CD1c-positive myeloid dendritic cell (primary cell): ENCODE measurements around the gene SLC15A3.
"Not testable (repeated sequence)": the region's sequence is repeated elsewhere in the genome, so short reads cannot be mapped to it uniquely, and the experiment has no call there.

Source experiments
- DNase-seq: peaks from one replicate; pipeline ENCODE4 v3.0.0-alpha.2; 2016; ENCODE audit errors: extremely low spot score

Gene SLC15A3

DNA sequence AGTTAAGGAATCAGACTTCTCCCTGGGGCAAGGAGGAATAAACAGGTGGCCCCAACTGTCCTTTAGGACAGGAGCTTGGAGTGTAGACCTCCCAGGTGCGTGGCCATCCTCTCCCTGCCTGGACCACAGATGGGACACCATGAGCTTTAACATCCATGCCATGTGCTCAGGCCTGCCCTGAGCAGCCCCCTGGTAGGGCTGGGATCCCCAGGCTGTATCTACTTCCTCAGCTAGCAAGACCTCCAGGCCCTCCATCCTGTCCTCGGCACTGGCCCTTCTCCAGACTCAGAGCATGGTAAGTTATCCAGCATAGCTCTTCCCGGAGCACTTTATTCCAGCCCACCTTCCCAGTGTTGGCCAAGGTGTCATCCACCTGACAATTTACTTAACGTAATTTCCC, 25.2 kb upstream of the SLC15A3 start:
- DNase-seq: no peak

DNA sequence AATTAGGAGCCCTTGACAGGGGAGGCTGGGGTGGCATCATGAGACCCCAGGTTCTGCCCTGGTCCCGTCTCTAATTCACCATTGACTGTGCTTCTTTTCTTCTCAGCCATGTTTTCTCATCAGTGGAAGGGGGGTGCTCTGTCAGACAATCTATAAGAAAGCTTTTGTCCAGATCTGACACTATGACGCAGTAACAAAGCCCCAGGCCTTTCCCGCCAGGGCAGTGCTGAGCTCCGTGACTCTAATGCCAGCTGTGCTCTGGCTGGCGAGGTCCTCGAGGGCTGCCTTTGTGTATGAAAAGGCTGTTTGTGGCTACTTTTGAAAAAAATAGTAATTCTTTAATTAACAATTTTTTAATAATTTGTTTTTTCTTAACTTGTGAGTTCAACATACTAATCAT, 22.8 kb upstream of the SLC15A3 start:
- DNase-seq: no peak

DNA sequence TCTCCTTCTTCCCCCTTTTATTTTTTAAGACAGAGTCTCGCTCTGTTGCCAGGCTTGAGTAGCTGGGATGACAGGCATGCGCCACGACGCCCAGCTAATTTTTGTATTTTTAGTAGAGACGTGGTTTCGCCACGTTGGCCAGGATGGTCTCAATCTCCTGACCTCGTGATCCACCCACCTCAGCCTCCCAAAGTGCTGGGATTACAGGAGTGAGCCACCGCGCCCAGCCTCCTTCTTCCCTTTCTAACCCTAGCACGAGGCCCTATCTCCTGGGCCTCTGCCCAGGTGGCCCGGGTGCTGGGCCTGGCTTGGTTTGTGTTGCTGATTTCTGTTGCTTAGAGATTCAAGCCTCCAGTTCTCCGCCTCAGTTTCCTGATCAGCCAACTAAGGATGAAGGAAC, 22.3 kb upstream of the SLC15A3 start:
- not testable (repeated sequence) for DNase-seq

DNA sequence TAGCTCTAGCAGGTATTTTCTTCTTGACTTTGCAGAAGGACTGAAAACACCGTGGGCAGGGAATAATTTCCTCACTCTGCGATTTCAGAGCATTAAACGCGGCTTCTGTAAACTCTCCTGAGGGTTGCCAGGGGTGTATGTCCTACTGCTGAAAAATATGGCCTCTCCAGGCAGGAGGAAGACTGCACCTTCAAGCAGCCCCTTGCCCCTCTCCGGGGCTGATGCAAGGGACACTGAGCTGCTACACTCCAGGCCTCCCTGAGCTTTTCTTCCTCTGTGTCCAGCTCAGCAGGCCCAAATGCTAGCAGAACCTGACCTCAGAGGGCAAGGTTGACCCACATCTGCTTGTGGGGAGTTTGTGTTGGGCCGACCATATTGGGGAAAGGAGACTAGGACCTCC, 21.7 kb upstream of the SLC15A3 start:
- DNase-seq: no peak

DNA sequence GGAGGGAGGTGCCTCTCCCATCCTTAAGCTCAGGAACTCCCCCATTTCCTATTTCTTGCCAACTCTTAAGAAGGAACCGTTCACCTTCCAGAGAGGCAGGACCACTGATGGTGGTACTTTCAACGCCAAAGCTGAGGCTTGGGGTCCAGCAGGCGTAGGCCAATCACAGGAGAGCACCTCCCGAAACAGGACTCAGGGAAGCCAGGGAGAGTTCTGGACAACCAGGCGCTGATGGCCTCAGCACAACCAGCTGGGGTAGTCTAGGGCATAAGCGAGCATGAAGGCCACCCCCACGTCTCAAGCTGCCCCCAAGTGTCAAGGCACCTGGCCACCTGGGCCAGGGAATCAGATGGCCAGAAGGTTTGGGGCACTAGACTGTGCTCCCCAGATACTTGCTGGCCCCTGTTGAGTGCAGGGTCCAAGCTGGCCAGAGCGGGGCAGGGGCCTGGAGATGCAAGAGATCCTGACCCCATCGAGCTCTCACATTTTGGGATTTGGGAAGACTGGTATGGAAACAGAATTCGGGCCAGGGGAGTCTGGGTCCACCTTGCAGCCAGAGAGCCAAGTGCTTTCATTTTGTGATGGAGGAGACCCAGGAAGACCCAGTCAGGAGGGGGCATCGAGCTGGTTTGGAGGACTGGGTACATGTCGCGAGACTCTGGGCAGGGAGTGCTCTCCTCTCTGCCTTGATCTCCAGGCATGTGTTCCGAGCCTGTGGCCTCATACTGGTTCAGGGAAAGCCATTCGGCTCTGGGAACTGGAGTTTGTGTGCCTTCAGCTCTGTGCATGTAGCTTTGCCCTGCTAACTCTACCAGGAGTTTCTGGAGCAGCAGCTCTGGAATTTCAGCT, 20.4 kb upstream of the SLC15A3 start:
- DNase-seq: no peak

DNA sequence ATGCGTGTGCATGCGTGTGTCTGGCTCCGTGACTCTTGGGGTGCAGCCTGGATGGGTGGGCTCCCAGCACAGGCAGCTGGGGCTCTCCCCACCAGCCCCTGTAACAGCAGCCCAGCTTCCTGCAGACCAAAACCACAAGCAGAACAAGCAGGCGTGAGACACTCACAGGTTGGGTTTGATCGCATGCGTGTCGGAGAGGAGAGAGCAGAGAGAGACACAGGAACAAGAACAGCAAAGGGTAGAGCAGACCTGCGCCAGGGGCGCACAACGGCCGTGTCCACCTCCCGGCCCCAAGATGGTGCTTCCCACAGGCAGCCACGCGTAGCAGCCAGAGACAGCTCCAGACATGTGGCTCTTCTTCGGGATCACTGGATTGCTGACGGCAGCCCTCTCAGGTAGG, 19.5 kb upstream of the SLC15A3 start, which contains the start of gene CD6:
CD6 (plus strand) TSS at position 161 of the 400 bp plus-strand sequence; CDS start at position 347, 186 bp downstream.
- peak; percentile 20 for DNase-seq

DNA sequence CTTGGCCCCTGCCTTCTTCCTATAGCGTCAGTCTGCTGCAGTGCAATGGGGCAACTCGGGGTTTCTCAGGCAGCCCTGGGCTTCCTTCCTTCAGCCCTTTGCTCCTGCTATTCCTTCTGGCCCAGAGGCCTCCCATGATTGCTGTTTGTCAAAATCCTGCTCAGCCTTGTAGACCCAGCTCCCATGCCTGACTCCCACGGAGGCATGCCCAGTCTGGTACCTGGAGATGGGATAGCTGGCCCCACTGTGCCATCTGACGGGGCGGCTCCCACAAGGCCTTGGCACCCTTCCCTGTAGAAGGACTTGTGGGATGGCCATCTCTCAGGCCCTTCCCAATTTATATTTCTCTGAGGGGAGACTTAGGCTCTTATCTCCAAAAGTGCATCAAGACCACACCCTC, 18.9 kb upstream of the SLC15A3 start:
- DNase-seq: no peak

DNA sequence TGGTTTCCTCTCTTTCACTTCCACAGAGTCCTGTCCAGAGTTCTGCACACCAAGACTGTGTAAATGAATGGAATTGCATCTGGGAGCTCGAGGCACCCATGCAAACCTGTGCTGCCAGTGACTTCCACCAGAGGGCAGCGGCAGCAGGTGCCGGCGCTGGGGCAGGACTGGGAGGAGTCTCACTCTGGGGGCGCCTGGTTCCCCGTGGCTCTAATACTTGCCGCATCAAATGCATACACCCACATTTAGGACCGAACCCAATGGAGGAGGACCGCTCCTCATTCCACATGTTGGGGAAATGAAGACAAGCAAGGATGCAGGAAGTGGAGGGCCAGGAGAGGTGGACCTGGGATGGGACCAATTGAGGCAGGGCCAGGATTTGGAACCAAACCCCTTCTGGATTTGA, 18.4 kb upstream of the SLC15A3 start:
- DNase-seq: peak; percentile 74

DNA sequence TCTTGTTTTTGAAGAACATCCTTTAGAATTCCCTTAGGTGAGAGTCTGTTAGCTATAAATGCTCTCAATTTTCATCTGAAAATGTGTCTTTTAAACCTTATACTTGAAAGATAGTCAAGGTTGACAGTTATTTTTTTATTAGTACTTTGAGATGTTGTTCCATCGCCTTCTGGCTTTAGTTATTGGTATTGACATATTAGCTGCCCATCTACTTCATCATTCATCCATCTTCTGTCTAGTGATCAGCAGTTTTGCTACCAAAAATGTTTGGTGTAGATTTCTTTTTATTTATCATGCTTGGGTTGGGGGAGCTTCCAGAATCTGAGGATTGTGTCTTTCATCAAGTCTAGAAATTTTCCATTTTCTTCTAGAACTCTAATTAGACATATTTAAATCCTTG, 16.2 kb upstream of the SLC15A3 start:
- no peak for DNase-seq

DNA sequence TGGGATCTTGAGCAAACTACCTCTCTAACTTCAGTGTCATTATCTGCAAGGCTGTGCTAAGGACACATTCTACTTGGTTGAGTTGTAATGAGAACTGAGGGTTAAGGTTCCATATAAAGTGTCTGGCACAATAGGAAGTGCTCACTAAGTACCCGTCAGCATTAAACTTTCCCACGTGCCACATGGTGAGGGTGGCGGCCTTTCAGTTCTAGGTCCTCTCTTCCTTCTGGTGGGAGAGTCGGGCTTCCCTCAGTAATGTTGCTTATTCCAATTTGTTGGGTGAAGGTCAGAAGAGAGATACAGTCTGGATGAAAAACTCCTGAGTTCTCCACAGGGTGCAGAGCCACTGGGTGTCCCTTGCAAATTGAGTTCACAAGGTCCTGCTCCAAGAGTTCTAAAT, 14.9 kb upstream of the SLC15A3 start:
- peak; percentile 64 for DNase-seq

DNA sequence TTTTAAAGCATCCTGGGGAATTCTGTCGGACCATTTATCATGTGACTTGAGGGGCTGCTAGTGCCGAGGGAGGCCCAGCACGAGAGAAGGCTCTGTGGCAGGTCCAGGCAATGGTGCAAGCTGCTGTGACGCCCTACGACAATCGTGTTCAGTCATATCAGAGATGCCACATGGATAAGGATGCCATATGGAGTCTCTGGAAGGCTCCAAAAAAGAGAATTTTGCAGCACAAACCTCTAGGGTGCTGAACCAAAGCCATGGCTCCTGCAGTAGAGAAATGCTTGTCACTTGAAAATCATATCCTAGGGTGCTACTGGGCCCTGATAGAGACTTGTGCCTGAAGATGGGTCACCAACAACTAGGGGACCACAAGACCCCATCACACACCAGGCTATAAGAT, 12.8 kb upstream of the SLC15A3 start:
- no peak for DNase-seq

DNA sequence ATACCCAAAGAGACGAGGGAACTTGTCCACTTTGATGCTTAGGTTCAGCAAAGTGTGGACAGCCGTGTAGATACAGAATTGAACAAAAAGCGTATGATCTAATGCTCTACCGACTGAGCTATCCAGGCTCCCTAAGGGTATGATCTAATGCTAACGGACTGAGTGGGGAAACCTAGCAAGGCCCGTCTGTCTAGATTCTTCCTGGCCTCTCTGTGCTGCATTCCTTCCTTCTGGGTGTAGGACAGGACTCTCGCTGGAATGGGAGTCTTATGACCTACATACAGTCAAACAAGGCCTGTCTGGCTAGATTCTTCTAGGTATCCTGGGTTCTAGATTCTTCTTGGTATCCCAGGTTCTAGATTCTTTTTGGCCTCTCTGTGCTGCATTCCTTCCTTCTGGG, 8.4 kb upstream of the SLC15A3 start:
- DNase-seq: no peak

DNA sequence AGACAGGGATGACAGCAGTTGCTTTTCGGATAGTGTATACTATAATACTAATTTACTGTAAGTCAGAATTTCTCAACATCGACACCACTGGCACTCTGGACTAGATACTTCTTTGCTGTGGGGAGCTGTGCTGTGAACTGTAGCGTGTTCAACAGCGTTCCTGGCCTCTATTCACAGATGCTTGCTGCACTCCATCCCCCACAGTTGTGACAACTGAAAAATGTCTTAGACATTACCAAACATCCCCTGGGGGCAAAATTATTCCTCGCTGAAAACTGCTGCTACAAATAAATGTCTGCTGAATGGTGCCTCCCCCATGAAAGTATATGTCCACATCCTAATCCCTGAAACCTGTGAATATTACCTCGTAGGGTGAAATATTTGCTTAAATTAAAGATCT, 7.5 kb upstream of the SLC15A3 start:
- no peak for DNase-seq

DNA sequence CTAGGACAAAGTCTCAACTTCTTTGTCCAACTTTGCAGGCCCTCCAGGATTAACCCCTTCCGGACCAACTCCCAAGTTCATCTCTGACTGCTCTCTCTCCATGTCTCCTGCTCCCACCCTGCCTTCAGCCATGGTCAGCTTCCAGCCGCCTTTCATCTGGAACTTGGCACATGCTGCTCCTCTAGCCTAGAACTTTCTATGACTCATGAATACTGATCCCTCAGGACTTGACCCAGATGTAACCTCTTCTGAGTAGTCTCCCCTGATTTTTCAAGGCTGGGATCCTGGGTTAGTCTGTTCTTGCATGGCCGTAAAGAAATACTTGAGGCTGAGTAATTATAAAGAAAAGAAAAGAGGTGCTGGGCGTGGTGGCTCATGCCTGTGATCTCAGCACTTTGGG, 5.2 kb upstream of the SLC15A3 start:
- DNase-seq: no peak

DNA sequence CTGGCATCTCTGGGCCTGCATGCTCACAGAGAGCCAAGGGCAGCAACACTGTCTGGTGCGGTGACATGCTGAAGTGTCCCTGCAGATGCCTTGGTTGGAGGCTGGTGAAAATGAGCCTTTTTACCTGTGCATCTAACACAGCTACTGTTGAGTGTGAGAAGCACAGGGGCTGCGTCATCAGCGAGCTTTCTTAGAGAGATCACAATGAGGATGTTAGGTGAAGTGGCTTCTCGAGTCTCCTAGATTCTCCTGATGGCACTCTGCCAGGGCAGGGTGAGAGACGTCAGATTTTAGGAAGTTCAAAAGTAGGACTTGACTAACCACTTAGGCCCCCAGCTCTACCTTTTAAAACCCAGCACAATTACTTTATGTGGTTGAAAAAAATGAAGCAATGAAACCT, 3.6 kb upstream of the SLC15A3 start:
- peak; percentile 90 for DNase-seq

DNA sequence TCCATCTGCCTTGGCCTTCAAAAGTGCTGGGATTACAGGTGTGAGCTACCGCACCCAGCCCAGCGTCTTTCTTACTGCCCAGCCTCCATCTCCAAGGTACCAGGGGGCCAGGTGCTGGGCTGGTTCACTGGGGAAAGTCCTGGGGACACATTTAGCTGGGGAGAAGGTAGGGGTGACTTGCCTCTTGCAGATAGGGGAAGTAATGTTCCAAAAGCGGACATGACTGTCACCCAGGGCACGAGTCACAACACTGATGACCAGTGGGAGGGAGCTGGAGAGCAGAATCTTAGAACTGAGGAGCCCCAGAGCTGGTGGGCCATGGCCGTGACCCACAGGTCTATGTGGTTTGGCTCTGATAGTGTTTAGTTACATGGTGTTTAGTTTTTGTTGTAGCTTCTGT, 2.4 kb upstream of the SLC15A3 start:
- DNase-seq: peak; percentile 94

DNA sequence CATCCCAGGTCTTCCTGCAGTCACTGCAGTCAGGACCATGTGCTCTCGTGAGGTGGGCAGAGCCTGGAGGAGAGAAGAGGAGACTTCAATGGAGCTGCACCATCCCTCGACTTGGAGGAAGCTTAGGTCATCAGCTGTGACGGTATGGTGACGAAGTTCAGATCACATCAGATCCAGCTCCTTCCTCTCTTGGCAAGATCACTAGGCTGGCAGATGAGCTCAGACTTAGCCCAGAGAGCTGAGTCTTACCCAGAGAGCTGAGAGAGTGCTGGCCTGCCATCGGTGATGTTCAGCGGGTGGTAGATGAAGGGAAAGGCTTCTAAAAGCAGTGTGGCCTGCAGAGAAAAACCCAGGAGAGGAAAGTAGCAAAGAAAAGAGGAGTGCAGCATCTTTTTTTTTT, 1.8 kb upstream of the SLC15A3 start:
- DNase-seq: peak; percentile 94

DNA sequence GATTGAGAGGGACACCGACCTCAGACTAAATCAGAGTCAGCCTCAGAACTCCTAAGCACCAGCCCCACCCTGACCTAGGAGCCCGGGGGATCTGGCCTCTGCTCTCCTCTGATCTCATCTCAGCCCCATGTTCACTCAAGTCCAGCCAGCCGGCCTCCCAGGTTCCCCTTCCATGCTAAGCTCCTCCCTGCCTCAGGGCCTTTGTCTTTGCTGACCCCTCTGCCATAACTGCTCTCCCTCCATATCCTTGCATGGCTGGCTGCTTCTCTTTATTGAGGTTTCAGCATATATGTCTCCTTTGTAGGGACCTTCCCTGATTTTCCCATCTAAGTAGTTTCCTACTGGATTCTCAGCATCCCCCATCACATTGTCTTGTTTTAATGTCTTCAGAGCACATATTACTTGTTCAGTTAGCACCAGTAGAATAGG, 780 bp upstream of the SLC15A3 start:
- DNase-seq: no peak

DNA sequence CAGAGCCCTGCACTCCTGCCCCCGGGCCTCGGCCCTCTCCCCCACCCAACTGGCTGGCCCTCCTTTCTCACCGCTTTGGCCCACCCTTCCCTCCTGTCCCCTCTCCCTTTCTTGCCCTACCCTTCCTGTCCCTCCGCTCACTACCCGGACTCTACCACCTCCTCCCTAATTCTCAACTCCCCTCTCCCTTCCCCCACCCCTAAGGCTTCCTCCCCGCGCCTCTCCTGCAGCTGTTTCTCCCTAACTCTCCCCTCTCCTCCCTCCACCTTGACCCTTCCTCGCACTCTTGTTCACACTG, 421 bp downstream of the SLC15A3 start:
- no peak for DNase-seq

DNA sequence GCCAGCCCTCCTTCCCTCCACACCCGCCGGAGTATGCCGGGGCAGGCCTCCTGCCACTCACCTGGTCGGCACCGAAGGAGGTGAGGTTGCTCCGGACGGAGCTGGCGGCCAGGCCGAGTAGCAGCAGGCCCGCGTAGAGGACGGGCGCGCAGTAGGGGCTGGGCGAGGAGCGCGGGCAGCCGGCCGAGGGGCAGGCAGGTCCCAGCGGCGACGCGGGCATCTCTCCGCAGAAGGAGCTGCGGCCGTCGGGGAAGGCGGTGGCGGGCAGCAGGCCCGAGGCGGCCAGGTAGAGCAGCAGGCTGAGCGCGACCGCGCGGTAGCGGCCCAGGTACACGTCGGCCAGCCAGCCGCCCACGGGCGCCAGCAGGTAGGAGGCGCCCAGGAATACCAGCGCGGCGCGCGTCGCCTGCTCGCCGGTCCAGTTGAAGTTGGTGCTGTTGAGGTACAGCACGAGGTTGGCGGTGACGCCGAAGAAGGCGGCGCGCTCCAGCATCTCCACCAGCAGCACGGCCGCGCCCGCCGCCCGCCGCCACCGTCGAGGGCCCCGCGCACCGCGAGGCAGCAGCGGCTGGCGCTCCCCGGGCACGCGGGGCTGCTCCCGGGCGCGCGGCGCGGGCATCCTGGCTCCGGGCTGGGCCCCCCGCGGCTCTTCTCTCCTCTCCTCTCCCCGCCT, 907 bp downstream of the SLC15A3 start:
- peak; percentile 57 for DNase-seq

DNA sequence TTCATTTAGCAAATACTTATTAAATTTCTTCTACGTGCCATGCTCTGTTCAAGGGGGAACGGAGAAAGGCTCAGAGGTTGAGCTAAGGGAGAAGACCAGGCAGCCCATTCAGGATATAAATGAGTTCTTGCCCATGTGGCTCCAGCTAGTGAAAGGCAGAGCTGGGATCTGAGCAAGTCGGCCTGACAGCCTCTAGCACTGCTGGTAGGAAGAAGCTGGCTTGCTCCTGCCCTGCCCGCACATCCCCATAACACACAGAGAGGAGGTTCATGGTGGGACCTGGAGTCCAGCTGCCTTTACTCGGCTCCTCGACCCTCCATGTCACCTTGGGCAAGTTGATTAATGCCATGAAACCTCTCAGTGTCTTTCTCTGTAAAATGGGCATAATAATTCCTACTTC, 2.0 kb downstream of the SLC15A3 start:
- DNase-seq: no peak

DNA sequence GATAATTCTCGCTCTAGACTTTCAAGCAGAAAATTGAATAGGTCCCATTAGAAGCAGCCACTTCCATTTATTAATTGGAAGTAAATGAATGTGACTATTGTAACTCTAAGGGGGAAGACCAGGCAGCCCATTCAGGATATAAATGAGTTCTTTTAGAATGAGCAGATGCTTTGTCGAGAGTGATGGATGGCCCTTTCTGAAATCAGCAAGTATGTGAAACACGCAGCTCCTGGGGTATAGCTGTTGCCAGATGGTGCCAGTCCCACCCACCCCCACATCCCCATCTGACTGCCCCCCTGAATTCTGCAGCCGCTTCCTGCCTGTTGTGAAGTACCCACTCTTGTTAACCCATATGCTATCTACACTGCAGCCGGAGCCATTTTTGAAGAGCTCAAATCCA, 3.7 kb downstream of the SLC15A3 start:
- DNase-seq: no peak

DNA sequence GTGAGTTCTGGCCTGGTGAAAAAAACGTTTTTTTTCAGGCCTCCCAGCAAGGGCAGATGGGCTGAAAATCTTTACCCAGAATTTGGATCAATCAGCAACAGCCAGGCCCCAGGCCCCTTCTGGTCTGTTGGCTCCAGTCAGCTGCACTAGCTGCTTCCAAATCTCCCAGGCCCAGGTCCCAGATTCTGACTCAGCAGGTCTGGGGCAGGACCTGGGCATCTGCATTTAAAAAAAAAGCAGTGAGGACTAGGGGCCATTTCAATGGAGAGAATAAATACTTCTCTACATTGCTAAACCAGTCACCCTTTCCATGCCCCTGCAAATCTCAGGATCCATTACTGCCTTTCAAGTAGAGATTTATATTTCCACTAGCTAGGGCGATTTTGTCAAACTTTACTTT, 4.3 kb downstream of the SLC15A3 start:
- no peak for DNase-seq
